Parathyroid adenoma (tissue), 2 donors: Measurements from ENCODE around the gene RAPGEF4.

Source experiments
- H2AFZ ChIP-seq: fragments of 300-600 bp; sonication (generic); one replicate; pipeline ENCODE4 v1.7.0; 2017; ENCODE audit warnings: antibody characterized with exemption, mild to moderate bottlenecking
- H3K27ac ChIP-seq: fragments of 300-600 bp; sonication (generic); one replicate; pipeline ENCODE4 v1.7.0; 2017
- H3K27me3 ChIP-seq: fragments of 300-600 bp; sonication (generic); one replicate; pipeline ENCODE4 v1.7.0; 2017; ENCODE audit warnings: low read length; ENCODE audit not compliant: control insufficient read depth, insufficient read depth
- H3K36me3 ChIP-seq: fragments of 300-600 bp; sonication (generic); one replicate; pipeline ENCODE4 v1.7.0; 2017; ENCODE audit warnings: low read length; ENCODE audit not compliant: control insufficient read depth, insufficient read depth
- H3K4me1 ChIP-seq: fragments of 300-600 bp; sonication (generic); one replicate; pipeline ENCODE4 v1.7.0; 2017; ENCODE audit warnings: control low read depth
- H3K4me2 ChIP-seq: fragments of 300-600 bp; sonication (generic); one replicate; pipeline ENCODE4 v1.7.0; 2017; ENCODE audit warnings: low read length
- H3K4me3 ChIP-seq: fragments of 300-600 bp; sonication (generic); one replicate; pipeline ENCODE4 v1.7.0; 2017; ENCODE audit warnings: low read depth, low read length
- H3K79me2 ChIP-seq: fragments of 300-600 bp; sonication (generic); one replicate; pipeline ENCODE4 v1.7.0; 2017; ENCODE audit warnings: control low read depth
- H3K9ac ChIP-seq: fragments of 300-600 bp; sonication (generic); one replicate; pipeline ENCODE4 v1.7.0; 2017; ENCODE audit warnings: mild to moderate bottlenecking
- H3K9me3 ChIP-seq: fragments of 300-600 bp; sonication (generic); one replicate; pipeline ENCODE4 v1.7.0; 2017; ENCODE audit warnings: low read length; ENCODE audit not compliant: control insufficient read depth
- CTCF ChIP-seq: fragments of 300-600 bp; sonication (generic); IDR thresholded peaks from one replicate; pipeline ENCODE4 v1.7.0; 2017; ENCODE audit warnings: antibody characterized with exemption, mild to moderate bottlenecking
- donor health status: primary hyperparathyroidism.

The RAPGEF4 gene

GRCh38 chr2:172977270-172978062, 241.8 kb downstream of the RAPGEF4 start:
- Histone ChIP-seq H3K4me2 (no peak overlapping the region), H2AFZ (no peak overlapping the region), H3K9ac (no peak overlapping the region), H3K4me3 (no peak overlapping the region), H3K79me2 (no peaks in the 10 kb centered on the region), H3K27me3 (no peaks in the 10 kb centered on the region), H3K9me3 (no peaks in the 10 kb centered on the region), H3K27ac (no peak overlapping the region), H3K36me3 (no peaks in the 10 kb centered on the region), H3K4me1 (no peaks in the 10 kb centered on the region)
- TF ChIP-seq CTCF: no peak

- H3K9ac ChIP-seq: no peak overlapping the region
- no peak overlapping the region for H3K4me3 ChIP-seq
- no peak for TF ChIP-seq CTCF
- H3K9me3 ChIP-seq: no peaks in the 10 kb centered on the region
- no peaks in the 10 kb centered on the region for H3K4me1 ChIP-seq
- H3K27ac ChIP-seq: no peak overlapping the region
- no peak overlapping the region for H2AFZ ChIP-seq
- H3K4me2 ChIP-seq: no peak overlapping the region
- H3K79me2 ChIP-seq: no peaks in the 10 kb centered on the region
- no peaks in the 10 kb centered on the region for H3K27me3 ChIP-seq
- no peaks in the 10 kb centered on the region for H3K36me3 ChIP-seq
Measured at GRCh38 chr2:172978063-172978383, 242.4 kb downstream of the RAPGEF4 start.

- no peak overlapping the region for H3K9ac ChIP-seq
- no peak for TF ChIP-seq CTCF
- no peak overlapping the region for H3K27ac ChIP-seq
- no peaks in the 10 kb centered on the region for H3K27me3 ChIP-seq
- no peaks in the 10 kb centered on the region for H3K4me1 ChIP-seq
- no peaks in the 10 kb centered on the region for H3K79me2 ChIP-seq
- H3K4me3 ChIP-seq: no peak overlapping the region
- no peaks in the 10 kb centered on the region for H3K9me3 ChIP-seq
- H3K36me3 ChIP-seq: no peaks in the 10 kb centered on the region
- no peak overlapping the region for H2AFZ ChIP-seq
- no peak overlapping the region for H3K4me2 ChIP-seq
Measured at GRCh38 chr2:172985139-172985892, 249.7 kb downstream of the RAPGEF4 start.

- no peak overlapping the region for H3K9ac ChIP-seq
- no peaks in the 10 kb centered on the region for H3K27me3 ChIP-seq
- no peak overlapping the region for H3K27ac ChIP-seq
- H3K4me2 ChIP-seq: no peak overlapping the region
- no peaks in the 10 kb centered on the region for H3K9me3 ChIP-seq
- H3K79me2 ChIP-seq: no peaks in the 10 kb centered on the region
- H3K4me3 ChIP-seq: no peak overlapping the region
- no peak for TF ChIP-seq CTCF
- no peaks in the 10 kb centered on the region for H3K4me1 ChIP-seq
- H2AFZ ChIP-seq: no peak overlapping the region
- no peaks in the 10 kb centered on the region for H3K36me3 ChIP-seq
Measured at GRCh38 chr2:172986040-172986439, 250.4 kb downstream of the RAPGEF4 start.
